Cerebellar nuclear complex (tissue), 1 donor: ENCODE measurements around the gene RUFY3.
"Not testable (repeated sequence)": the region's sequence is repeated elsewhere in the genome, so short reads cannot be mapped to it uniquely, and the experiment has no call there.

Experiments used
- DNase-seq, 2 experiments: peaks; one replicate each; lab custom pipeline; 2025; lab: John Stamatoyannopoulos, UW

RUFY3 gene

DNA sequence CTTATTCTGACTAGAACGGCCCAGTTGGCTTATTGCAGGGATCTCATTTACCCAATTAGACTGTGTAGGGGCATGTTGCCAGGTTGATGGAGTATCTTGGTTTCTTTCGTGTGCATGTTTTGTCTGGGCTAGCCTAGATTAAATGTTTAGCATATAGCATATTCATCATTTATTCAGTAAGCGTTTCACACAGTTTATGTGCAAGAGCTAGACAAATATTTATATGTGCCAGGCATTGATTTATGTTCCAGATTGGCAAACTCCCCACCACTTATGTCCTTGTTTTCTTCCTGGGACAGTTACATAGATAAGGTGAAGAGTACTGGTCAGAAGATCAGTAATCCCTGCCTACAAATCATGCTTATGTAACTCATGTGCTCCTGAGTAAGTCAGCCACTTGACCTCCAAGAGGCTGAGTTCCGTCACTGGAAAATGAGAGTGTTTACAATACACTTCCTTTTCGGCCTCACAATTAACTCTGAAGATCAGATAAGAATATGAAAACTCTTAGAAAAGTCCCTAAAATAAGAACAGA lies 57.2 kb downstream of the RUFY3 start:
- DNase-seq, result no peak

DNA sequence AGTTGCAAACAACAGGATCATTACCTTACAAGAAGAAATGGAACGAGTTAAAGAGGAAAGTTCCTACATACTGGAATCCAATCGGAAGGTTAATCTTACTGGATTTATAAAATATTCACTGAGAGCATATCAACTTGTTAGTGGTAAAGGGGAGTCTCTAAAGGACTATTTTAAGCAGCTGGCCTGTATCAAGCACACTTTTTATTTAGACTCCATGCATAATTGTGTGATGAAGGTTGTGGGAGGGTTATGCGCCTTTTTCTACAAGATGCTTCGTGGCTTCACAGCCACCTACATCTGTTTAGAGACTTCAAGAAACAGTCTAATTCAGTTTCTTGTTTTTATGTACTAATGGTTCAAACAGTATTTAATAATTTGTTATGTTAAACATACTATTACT lies 61.3 kb downstream of the RUFY3 start:
- no peak for DNase-seq

DNA sequence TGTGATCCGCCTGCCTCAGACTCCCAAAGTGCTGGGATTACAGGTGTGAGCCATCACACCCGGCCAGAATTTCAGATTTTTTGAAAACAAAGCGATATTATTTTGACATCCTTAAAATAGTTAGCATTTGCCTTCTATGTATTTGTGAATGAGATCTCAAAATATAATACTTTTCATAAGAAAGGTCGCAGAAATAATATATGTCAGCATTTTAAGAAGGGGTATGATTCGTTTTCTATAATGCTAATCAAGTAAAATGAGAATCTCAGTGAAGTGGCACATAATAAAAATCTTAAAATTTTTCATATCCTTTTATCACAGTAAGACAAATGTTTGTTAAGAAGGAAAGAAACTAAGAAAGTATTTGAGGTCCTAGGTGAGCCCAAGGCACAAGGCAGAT lies 65.7 kb downstream of the RUFY3 start:
- no peak for DNase-seq

DNA sequence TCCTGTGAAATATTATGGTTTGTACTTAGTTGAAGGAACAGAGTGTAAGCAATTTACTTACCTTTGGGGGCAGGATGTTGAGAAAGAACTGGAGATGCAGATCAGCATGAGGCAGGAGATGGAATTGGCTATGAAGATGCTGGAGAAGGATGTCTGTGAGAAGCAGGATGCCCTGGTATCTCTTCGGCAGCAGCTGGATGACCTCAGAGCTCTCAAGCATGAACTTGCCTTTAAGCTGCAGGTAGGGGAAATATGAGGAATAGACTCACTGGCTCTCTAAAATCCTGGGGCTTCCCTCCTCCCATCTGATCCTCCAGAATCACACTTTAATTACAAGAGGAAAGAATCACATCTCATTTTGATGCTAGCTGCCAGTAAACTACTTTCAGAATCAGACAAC lies 67.0 kb downstream of the RUFY3 start:
- DNase-seq, result no peak

DNA sequence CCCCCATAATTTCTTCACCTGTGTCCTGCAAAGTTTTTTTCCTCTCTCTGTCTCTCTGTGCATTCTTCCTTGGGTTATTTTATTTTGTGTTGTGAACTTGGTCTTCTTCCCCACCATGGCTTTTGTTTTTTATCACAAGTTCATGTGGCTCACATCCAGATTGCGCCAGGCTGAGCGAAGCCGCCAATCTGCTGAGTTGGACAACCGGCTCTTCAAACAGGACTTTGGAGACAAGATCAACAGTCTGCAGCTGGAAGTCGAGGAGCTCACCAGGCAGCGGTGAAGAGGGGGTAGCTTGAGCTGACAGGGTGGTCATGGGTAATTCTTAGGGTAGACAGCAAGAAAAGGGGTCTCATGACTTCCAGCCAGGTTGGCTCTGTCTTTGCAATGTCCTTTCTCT lies 71.9 kb downstream of the RUFY3 start:
- no peak for DNase-seq

DNA sequence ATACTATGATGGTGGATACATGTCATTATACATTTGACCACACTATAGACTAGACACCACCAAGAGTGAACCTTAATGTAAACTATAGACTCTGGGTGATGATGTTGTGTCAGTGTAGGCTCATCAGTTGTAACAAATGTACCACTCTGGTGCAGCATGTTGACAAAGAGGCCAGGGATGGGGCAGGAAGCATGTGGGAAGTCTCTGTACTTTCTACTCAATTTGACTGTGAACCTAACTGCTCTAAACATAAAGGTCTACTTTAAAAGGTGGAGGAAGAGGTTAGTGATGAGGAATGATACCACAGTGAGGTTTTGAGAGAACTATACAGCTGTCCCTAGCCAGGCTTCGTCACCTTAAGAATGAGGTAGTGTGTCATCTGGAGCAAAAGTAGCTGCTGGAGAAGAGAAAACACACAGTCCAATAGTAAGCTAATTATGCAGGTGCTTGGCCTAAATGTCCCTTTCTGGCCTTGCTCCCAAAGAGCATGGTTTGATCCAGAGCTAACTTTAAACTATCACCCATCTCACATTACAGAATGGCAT lies 79.6 kb downstream of the RUFY3 start:
- DNase-seq, result no peak

DNA sequence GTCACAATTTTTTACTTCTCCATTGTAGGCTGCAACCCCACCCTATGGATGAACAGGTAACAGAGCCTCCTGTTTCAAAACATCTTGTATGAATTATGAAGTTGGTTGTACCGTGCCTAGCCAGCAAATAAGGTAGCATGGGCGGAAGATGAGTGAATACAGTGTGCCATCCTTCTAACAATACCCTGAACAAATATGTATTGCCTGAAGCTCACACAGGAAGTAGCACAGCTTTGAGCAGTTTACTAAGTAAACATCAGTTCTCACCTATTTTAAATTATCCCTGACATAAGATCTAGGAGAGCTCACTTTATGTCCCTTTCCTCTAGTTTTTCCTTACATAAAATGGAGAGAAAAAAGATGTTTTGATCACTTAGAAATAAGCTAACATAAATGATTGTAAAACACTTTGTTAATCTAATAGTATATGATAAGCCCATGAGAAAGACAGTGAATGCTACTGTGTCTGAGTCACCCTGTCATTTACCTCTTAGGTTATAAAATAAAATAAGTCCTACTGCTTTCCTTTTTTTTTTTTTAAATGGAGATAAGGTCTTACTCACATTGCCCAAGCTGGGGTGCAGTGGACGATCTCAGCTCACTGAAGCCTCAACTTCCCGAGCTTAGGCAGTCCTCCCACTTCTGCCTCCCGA lies 81.3 kb downstream of the RUFY3 start:
- no peak for DNase-seq

DNA sequence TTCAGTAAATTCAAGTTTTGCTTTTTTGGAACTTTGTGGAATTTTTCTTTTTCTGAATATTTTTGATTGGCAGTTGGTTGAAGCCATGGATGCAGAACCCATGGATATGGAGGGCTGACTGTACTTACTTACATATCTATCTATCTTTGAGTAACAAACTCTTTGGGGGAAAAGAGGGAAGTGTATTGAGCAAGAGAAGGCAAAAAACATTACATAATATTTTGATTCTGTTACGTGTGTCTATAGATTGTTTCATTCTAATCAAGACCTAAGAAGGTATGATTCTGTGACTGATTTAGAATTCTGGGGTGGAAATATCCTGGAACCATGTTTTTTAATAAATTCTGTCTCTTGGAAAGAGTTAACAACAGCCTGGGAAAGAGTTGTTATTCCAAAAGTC lies 86.4 kb downstream of the RUFY3 start:
- DNase-seq, result no peak

DNA sequence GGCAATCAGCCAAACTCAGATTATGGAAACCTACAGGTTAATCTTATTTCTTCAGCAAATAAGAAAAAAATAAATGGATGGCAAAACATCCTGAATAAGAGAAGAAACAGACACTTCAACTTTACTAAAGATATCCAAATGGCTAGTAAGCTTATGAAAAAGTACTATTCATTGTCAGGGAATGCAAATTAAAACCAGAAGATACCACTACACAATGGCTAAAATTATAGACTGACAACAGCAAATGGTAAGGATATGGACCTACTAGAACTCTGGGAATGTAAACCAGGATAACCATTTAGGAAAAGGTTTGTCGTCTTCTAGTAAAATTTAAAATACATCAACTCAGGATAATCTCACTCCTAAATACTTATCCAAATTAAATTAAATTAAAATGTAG lies 93.6 kb downstream of the RUFY3 start:
- DNase-seq, result no peak

DNA sequence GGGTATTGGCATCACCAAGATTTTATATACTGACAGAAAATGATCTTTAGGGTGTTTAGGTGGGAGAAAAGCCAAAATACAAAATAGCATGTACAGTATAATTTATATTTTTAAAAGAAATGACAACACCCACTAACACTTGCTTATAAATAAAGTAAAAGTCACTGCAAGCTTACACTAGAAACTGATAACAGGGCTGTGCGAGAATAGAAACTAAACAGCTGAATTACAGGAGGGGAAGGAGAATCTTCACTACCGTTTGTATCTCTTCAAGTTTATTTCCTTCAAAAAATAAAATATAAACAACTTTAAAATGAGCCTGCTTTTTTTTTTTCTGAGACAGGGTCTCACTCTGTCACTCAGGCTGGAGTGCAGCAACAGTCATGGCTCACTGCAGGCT lies 95.1 kb downstream of the RUFY3 start:
- DNase-seq, result no peak

DNA sequence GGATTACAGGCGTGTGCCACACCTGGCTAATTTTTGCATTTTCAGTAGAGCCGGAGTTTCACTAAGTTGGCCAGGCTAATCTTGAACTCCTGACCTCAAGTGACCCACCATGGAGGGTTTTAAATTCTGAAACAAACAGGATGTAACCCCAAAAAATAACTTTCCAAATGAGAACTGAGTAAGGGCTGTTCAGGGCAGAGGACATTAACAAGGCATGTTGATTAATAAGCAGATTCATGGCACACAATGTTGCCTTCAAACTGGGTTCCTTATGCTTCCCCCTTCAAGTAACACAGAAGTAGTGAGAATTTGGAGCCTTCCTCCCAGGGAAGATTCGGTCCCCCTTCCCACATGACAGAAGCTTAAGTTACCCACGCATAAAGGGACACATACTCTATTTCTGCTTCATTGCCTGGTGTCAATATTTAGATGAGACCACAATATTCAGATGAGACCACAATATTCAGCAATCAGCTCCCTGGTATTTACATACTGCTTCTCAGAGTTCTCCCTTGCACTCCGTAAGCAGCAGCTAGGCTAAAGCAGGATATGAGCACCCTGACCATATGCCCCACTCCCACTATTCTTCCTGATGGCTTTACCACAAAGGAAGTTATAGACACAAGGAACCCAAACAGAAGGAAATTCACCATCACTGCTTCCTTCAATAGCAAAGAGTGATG lies 96.5 kb downstream of the RUFY3 start:
- no peak for DNase-seq

DNA sequence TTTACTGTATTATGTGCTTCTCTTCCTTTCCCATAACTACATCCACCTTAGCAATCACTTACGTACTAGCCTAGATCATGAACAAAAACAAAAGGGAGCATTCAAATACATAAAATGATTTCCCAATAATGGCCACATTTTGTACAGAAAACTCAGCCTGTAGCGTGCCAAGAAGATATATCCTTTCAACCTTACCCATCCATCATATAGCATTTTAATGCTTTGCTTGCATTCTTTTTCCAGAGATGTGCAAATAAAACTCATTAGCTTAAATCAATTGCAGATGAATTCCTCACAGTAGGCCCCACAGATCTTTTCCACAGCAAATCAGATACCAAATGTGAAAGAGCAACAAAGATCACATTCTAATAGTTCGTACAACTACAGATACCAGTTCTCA lies 97.2 kb downstream of the RUFY3 start:
- DNase-seq, result no peak

DNA sequence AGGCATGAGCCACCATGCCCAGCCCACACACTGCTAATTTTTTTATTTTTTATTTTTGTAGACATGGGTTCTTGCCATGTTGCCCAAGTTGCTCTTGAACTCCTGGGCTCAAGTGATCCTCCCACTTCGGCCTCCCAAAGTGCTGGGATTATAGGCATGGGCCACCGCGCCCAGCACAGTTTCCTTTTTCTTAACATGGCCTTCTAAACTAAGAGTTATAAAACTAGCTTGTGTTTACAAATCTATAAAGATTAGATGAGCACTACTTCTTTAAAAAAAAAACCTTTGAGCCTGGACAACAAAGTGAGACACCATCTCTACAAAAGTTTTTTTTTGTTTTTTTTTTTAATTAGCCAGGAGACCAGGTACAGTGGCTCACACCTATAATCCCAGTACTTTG lies 107.3 kb downstream of the RUFY3 start:
- DNase-seq, result no peak

DNA sequence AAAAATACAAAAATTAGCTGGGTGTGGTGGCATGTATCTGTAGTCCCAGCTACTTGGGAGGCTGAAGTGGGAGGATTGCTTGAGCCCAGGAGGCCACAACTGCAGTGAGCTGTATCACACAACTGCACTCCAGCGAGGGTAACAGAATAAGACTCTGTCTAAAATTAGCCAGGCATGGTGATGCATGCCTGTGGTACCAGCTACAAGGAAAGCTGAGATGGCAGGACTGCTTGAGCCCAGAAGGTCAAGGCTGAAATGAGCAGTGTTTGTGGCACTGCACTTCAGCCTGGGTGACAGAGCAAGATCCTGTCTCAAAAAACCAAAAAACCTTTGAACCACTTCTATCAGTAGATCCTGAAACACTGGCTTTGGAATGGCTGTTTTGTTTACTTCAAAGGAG lies 107.7 kb downstream of the RUFY3 start:
- no peak for DNase-seq

DNA sequence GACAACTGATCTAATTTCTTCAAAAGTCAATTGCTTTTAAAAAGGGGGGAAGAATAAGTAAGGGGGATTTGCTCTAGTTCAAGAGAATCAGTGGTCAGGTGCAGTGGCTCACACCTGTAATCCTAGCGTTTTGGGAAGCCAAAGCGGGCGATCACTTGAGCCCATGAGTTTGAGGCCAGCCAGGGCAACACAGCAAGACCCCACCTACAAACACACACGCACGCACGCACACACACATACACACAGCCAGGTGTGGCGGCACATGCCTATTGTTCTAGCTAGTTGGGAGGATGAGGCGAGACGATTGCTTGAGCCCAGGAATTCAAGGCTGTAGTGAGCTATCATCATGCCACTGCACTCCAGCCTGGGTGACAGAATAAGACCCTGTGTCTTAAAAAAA lies 108.3 kb downstream of the RUFY3 start:
- no peak for DNase-seq

DNA sequence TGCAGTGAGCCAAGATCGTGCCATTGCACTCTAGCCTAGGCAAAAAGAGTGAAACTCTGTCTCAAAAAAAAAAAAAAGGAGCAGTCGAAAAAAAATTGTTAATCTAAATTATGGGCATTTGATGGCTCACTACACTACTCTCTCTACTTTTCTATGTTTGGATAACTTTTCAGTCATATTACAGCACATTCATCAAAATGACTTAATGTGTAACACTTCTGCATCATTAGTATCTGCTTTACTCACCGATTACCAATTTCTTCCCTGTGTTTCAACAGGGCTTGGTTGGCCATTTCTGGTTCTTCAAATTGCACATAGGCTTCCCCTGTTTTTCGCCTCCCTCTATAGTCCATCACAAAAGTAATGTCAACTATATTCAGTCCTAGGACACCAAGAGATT lies 109.5 kb downstream of the RUFY3 start:
- DNase-seq, result no peak

DNA sequence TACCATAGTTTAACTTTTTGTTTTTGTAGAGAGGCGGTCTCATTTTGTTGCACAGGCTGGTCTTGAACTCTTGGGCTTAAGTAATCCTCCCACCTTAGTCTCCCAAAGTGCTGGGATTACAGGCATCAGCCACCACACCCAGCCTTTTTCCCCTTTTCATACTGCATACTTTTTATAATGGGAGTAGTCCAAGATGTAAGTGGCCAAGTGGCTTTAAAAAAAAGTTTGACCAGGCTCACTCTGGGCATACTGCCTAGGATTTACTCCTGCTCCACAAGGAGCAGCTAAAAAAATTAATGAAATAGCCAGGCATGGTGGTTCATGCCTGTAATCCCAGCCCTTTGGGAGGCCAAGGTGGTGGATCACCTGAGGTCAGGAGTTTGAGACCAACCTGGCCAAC lies 111.9 kb downstream of the RUFY3 start:
- no peak for DNase-seq

DNA sequence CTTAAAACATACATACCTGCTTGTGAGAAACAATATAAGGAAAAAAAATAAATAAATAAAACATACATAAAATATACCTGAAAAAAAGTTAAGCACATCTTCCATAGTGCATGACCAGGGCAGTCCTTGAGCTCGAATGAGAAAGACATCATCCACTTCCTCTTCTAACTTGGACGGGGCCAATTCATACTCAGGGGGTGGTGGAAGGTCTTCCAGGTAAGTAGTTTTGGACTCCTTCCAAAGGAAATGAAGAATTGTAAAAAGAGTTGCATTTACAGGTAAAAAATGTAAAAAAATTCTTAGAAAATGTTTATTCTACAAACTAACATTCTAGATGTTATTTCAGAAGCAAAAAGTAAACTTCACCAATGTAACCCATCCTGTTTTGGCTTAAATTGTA lies 114.3 kb downstream of the RUFY3 start:
- no peak for DNase-seq

DNA sequence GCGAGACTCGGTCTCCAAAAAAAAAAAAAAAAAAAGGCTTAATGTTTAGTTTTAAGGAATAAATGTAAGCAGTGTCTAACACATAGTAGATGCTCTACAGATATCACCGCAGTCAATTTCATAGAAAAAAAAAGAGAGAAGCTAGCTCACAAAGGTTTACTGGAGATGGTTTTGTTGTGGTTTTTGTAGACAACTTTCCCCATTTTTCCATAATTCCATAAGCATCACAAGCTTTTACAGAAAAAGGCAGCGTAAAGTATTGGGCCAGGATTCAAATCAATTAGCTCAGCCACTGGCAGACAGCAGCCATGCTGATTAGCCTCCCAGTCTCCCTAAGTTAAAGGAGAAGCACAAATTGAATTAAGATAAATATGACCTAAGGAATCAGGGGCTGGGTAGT lies 116.4 kb downstream of the RUFY3 start:
- DNase-seq, result no peak

DNA sequence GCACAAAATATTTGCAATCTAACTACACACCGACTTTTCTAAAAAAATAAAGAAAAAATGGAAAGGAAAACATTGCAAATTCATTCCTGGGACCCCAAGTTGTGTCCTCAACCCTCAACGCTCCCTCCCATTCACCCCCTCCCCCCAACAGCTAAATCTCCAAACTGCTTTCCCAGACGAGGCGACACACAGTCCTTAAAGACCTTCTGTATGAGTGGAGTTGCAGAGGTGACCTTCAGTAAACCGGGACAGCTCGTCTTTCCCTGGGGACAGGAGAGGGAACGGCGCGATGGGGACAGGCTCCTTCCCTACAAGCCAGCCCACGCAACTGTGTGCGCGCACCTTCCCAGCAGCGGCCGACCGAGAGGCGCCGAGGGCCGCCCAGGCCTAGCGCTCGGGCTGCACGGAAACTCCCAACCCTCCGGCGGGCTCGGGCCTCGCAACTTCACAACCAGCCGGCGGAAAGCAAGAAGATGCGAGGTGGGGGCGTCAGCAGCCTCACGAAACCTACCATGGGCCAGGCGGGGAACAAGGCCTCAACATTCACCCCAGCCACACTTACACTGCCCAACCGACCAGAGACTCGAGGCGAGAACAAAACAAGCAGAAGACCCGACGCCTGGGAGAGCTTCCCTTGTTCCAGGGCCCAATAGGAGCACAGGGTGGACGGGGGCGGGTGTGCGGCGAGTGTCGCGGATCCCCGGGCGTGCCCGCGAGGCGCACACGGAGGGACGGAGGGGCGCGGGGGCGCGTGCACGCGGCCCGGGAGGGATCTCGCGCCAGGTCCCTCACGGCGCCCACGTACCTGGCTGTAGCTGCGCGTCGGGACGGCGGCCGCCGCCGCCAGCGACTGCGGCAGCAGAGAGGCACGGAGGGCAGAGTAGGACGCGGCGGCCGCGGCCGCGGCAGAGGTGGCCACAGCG lies 117.2 kb downstream of the RUFY3 start:
- no peak for DNase-seq

DNA sequence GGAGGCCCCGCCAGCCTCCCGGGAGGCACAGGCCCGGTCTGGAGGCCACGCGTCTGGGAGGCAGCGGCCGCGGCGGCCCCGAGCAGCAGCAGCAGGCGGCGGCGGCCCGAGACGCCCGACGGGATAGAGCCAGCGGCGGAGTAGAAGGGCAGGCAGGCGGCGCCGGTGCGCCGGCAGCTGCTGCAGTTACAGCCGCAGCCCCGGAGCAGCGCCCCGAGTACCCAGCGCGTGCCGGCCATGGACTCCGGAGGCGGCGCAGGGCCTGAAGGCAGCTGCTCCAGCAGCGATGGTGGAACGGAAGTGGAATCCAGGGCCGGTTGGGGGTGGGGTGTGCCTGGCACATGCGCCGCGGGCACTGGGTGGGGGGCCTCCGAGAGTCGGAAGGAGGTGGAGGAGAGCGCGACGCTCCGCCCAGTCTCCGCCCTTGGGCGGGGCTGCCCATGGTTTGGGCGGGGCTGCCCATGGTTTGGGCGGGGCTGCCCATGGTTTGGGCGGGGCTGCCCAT lies 117.9 kb downstream of the RUFY3 start, which contains the start of gene GRSF1:
Gene GRSF1 (minus strand): TSS at position 302 of the 505 bp plus-strand sequence. CDS start 63 bp downstream, at position 239.
- peak in 1 of 2 experiments; percentile 42 for DNase-seq

DNA sequence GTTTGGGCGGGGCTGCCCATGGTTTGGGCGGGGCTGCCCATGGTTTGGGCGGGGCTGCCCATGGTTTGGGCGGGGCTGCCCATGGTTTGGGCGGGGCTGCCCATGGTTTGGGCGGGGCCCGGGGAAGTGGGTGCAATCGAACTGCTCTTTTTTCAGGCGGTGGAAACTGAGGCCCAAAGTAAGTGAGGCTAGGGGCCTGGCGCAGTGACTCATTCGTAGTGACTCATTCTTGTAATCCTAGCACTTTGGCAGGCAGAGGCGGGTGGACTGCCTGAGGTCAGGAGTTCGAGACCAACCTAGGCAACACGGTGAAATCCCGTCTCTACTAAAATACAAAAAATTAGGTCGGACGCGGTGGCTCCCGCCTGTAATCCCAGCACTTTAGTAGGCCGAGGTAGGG lies 118.4 kb downstream of the RUFY3 start:
- DNase-seq, result not testable (repeated sequence)
